ENCODE data around the gene MCF2L2. TPM values are rescaled to one million over a fixed set of nuclear protein-coding genes. Genes with fewer than 3 reads are reported as not detected.

Gene MCF2L2
- total RNA-seq, 3 donors from 2014 or later (not counting 1 experiment from before 2014, with no cell fraction given) = 2.2 to 4.9 (median 2.7) TPM

- ATAC-seq = no peak
Observed at GRCh38 chr3:183319371-183319770, 109.0 kb downstream of the MCF2L2 start.

GRCh38 chr3:183318877-183319276, 109.5 kb downstream of the MCF2L2 start:
- ATAC-seq = no peak
- no peak overlapping the region for H3K4me3 ChIP-seq (ENCODE audit: low read length)
- H3K27ac ChIP-seq (ENCODE audit: low read length) = no peak overlapping the region
- peak in 1 of 2 donors; percentile 18 for DNase-seq
- H3K36me3 ChIP-seq (ENCODE audit: control insufficient read depth, insufficient read depth, low read length) = no peaks in the 10 kb centered on the region
- intact Hi-C loops (cut with micrococcal nuclease) = no loop called here
- no peaks in the 10 kb centered on the region for H3K9me3 Mint-ChIP-seq
- no peaks in the 10 kb centered on the region for H3K36me3 Mint-ChIP-seq
- WGBS (ENCODE audit: insufficient coverage) = 77% methylated on average over 4 of the region's 5 CpGs
- no peak overlapping the region for H3K4me3 Mint-ChIP-seq
- no peak overlapping the region for H3K27ac Mint-ChIP-seq
- TF ChIP-seq CTCF (IDR thresholded peaks at IDR 0.05) = no peak
- H3K27me3 Mint-ChIP-seq (ENCODE audit: low read depth in 2 of 2) = peaks cover 0 to 3% of the 10 kb centered on the region in 2 donors
- no peaks in the 10 kb centered on the region for H3K4me1 ChIP-seq (ENCODE audit: control insufficient read depth, insufficient read depth, low read length)
- no peaks in the 10 kb centered on the region for H3K9me3 ChIP-seq (ENCODE audit: control insufficient read depth, insufficient read depth, low read length)
- no peaks in the 10 kb centered on the region for H3K27me3 ChIP-seq (ENCODE audit: control insufficient read depth, insufficient read depth, low read length)
- H3K4me1 Mint-ChIP-seq = peaks cover 0 to 5% of the 10 kb centered on the region in 2 donors

More at GRCh38 chr3:183319371-183319770, 109.0 kb downstream of the MCF2L2 start:
- no peak for TF ChIP-seq CTCF (IDR thresholded peaks at IDR 0.05)
- Histone ChIP-seq H3K27ac (ENCODE audit: low read length) (no peak overlapping the region), H3K4me3 (ENCODE audit: low read length) (no peak overlapping the region), H3K27me3 (ENCODE audit: control insufficient read depth, insufficient read depth, low read length) (no peaks in the 10 kb centered on the region), H3K36me3 (ENCODE audit: control insufficient read depth, insufficient read depth, low read length) (no peaks in the 10 kb centered on the region), H3K9me3 (ENCODE audit: control insufficient read depth, insufficient read depth, low read length) (no peaks in the 10 kb centered on the region), H3K4me1 (ENCODE audit: control insufficient read depth, insufficient read depth, low read length) (no peaks in the 10 kb centered on the region)
- DNase-seq = no peak
- Mint-ChIP-seq H3K36me3 (no peaks in the 10 kb centered on the region), H3K4me1 (peaks cover 0 to 5% of the 10 kb centered on the region in 2 donors), H3K9me3 (no peaks in the 10 kb centered on the region), H3K27ac (no peak overlapping the region), H3K27me3 (ENCODE audit: low read depth in 2 of 2) (peaks cover 0 to 3% of the 10 kb centered on the region in 2 donors), H3K4me3 (no peak overlapping the region)
- intact Hi-C loops (cut with micrococcal nuclease) = no loop called here

GRCh38 chr3:183317886-183318865, 110.2 kb downstream of the MCF2L2 start:
- intact Hi-C loops (cut with micrococcal nuclease) = no loop called here
- H3K36me3 ChIP-seq (ENCODE audit: control insufficient read depth, insufficient read depth, low read length) = no peaks in the 10 kb centered on the region
- no peak overlapping the region for H3K4me3 Mint-ChIP-seq
- H3K27ac Mint-ChIP-seq = no peak overlapping the region
- no peaks in the 10 kb centered on the region for H3K36me3 Mint-ChIP-seq
- no peaks in the 10 kb centered on the region for H3K9me3 ChIP-seq (ENCODE audit: control insufficient read depth, insufficient read depth, low read length)
- ATAC-seq = no peak
- no peak for DNase-seq
- no peaks in the 10 kb centered on the region for H3K9me3 Mint-ChIP-seq
- H3K4me1 Mint-ChIP-seq = peaks cover 0 to 5% of the 10 kb centered on the region in 2 donors
- H3K4me3 ChIP-seq (ENCODE audit: low read length) = no peak overlapping the region
- no peak overlapping the region for H3K27ac ChIP-seq (ENCODE audit: low read length)
- H3K4me1 ChIP-seq (ENCODE audit: control insufficient read depth, insufficient read depth, low read length) = no peaks in the 10 kb centered on the region
- WGBS (ENCODE audit: insufficient coverage) = 87% methylated on average over 7 of the region's 10 CpGs
- peaks cover 0 to 3% of the 10 kb centered on the region in 2 donors for H3K27me3 Mint-ChIP-seq (ENCODE audit: low read depth in 2 of 2)
- H3K27me3 ChIP-seq (ENCODE audit: control insufficient read depth, insufficient read depth, low read length) = no peaks in the 10 kb centered on the region
- no peak for TF ChIP-seq CTCF (IDR thresholded peaks at IDR 0.05)

All from natural killer cell (primary cell).